Choroid plexus epithelial cell (primary cell): Measurements from ENCODE around the gene FBXL3.

Experiments
- DNase-seq: peaks from one replicate; pipeline ENCODE4 v3.0.0-alpha.2; 2010; ENCODE audit warnings: low read depth
- H3K4me3 ChIP-seq: 2 replicates; pipeline ENCODE4 v1.5.1; 2011; ENCODE audit warnings: low read depth, mild to moderate bottlenecking, control low read depth, low read length, moderate library complexity
- CTCF ChIP-seq: conservative IDR thresholded peaks from 2 replicates; pipeline ENCODE4 v1.5.1; 2011; ENCODE audit warnings: low read depth, mild to moderate bottlenecking, control low read depth, inconsistent platforms, low read length, moderate library complexity

Gene FBXL3

GRCh38 chr13:77001540-77001939 is 25.4 kb downstream of the FBXL3 start:
- H3K4me3 ChIP-seq, result no peak overlapping the region
- TF ChIP-seq CTCF, result no peak
- DNase-seq, result no peak

- no peak overlapping the region for H3K4me3 ChIP-seq
- no peak for DNase-seq
- no peak for TF ChIP-seq CTCF
Measured at GRCh38 chr13:77000475-77000874, 26.5 kb downstream of the FBXL3 start.

GRCh38 chr13:76994281-76994680 is 32.7 kb downstream of the FBXL3 start:
- TF ChIP-seq CTCF, result no peak
- H3K4me3 ChIP-seq, result no peak overlapping the region
- no peak for DNase-seq

- peak overlapping the region; percentile 6 for H3K4me3 ChIP-seq
- TF ChIP-seq CTCF, result no peak
Measured at GRCh38 chr13:76993473-76993872, 33.5 kb downstream of the FBXL3 start.

GRCh38 chr13:76993021-76993420 is 33.9 kb downstream of the FBXL3 start:
- H3K4me3 ChIP-seq, result peak overlapping the region; percentile 95
- DNase-seq, result no peak
- TF ChIP-seq CTCF, result no peak

More at GRCh38 chr13:76993473-76993872, 33.5 kb downstream of the FBXL3 start:
- no peak for DNase-seq

- no peak for TF ChIP-seq CTCF
- peak overlapping the region; percentile 95 for H3K4me3 ChIP-seq
- peak; percentile 29 for DNase-seq
Measured at GRCh38 chr13:76992548-76993001, 34.4 kb downstream of the FBXL3 start.

GRCh38 chr13:76991796-76992547 is 35.0 kb downstream of the FBXL3 start, which contains the start of gene CLN5:
CLN5 (plus strand) TSS chr13:76992081; CDS start chr13:76992099, 18 bp downstream.
- DNase-seq, result peak; percentile 93
- no peak for TF ChIP-seq CTCF
- H3K4me3 ChIP-seq, result peak within 1 kb of the TSS; percentile 95
